DMS53 treated with DMSO at 0.1 percent for 48 hours (cell line): ENCODE data around the gene PPM1H.

Experiments
- DNase-seq: peaks from one replicate; lab custom pipeline; 2025; ENCODE audit not compliant: unreplicated experiment; lab: John Stamatoyannopoulos, UW

The PPM1H gene

GRCh38 chr12:62657363-62657632 is 277.7 kb downstream of the PPM1H start:
- DNase-seq = no peak

GRCh38 chr12:62656591-62657362 is 278.2 kb downstream of the PPM1H start:
- no peak for DNase-seq

- DNase-seq = no peak
Observed at GRCh38 chr12:62655666-62656151, 279.2 kb downstream of the PPM1H start.

- DNase-seq = no peak
Observed at GRCh38 chr12:62654326-62655241, 280.4 kb downstream of the PPM1H start.

- DNase-seq = no peak
Observed at GRCh38 chr12:62653740-62654139, 281.2 kb downstream of the PPM1H start.

- DNase-seq = no peak
Observed at GRCh38 chr12:62653304-62653703, 281.6 kb downstream of the PPM1H start.

GRCh38 chr12:62651138-62651537 is 283.8 kb downstream of the PPM1H start:
- DNase-seq = no peak

- DNase-seq = no peak
Observed at GRCh38 chr12:62649412-62650138, 285.4 kb downstream of the PPM1H start.

GRCh38 chr12:62647586-62647985 is 287.4 kb downstream of the PPM1H start:
- DNase-seq = no peak

GRCh38 chr12:62646566-62646965 is 288.4 kb downstream of the PPM1H start:
- no peak for DNase-seq

- DNase-seq = no peak
Observed at GRCh38 chr12:62643486-62643885, 291.5 kb downstream of the PPM1H start.

GRCh38 chr12:62642486-62642885 is 292.5 kb downstream of the PPM1H start:
- no peak for DNase-seq

GRCh38 chr12:62640910-62641448 is 294.0 kb downstream of the PPM1H start:
- DNase-seq = peak; percentile 34

GRCh38 chr12:62637679-62638078 is 297.3 kb downstream of the PPM1H start:
- DNase-seq = no peak

- DNase-seq = no peak
Observed at GRCh38 chr12:62635649-62636048, 299.3 kb downstream of the PPM1H start.

- DNase-seq = no peak
Observed at GRCh38 chr12:62632411-62632918, 302.5 kb downstream of the PPM1H start.

GRCh38 chr12:62631471-62632410 is 303.2 kb downstream of the PPM1H start:
- DNase-seq = peak; percentile 48

GRCh38 chr12:62629971-62630739 is 304.8 kb downstream of the PPM1H start:
- DNase-seq = no peak

- no peak for DNase-seq
Observed at GRCh38 chr12:62629413-62629812, 305.5 kb downstream of the PPM1H start.
